CD4-positive, alpha-beta T cell treated with Interleukin-4 for 4 hours (primary cell): ENCODE measurements around the gene MZB1.

ENCODE experiments used
- DNase-seq: peaks from one replicate; pipeline ENCODE4 v3.0.0-alpha.2; 2020

MZB1 gene, protein sequence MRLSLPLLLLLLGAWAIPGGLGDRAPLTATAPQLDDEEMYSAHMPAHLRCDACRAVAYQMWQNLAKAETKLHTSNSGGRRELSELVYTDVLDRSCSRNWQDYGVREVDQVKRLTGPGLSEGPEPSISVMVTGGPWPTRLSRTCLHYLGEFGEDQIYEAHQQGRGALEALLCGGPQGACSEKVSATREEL

DNA sequence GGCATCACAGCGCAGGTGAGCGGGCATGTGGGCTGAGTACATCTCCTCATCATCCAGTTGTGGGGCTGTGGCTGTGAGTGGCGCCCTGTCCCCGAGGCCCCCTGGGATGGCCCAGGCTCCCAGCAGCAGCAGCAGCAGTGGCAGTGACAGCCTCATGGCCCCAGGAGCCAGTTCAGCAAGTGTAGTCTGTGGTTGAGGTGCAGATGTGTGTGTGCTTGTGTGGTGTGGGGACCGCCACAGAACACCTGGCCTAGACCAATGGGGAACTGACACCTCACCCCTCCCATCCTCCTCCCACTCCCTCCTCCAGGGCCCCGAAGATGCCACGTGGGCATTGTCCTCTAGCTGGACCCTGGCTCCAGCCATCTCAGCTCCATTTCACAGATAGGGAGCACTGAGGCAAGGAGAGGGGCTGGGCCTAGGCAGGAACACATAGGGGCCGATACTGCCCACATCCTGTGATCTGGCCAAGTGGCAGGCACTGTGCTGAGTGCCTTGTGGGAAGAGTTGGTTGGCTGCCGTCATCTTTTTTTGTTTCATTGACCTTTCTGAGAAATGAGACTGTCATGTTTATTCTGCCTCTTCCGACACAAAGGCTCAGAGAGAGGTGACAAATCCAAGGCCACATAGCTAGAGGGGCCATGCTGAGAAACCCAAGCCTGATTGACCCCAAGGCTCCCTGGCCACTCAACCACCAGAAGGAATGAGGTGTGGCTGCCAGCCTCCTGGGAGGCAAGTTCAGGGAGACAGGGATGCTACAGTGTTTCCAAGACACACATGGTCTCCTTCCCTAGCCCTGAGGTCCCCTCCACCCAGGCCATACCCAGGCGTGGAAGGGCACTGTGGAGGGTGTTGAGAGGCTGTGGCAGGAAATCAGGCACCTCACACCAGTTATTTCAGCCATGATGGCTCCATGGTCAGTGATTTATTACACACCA, at the start of gene MZB1:
Gene MZB1 (minus strand): TSS at position 213 of the 938 bp plus-strand sequence. CDS start 57 bp downstream, at position 156.
- peak; percentile 78 for DNase-seq

- DNase-seq, result peak; percentile 87
These were observed 49.5 kb upstream of the MZB1 start, which contains the start of gene DNAJC18 for GRCh38 chr5:139439013-139439903. TSS of gene DNAJC18 (minus strand) at chr5:139439525. CDS start at chr5:139439445, 80 bp downstream.

DNA sequence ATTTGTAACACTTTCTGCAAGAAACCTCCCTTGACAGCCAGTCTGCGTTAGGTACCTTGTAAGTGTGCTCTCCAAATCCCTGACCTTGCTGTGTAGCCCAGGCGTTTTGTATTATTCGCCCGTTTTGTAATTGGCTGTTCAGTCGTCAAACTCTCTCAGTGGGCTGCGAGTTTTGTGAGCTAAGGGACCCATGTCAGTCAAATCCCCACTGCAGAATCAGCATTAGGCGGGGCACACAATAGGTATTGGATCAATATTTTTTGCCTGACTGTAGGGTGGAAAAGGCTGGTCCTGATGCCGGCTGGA, 48.9 kb upstream of the MZB1 start:
- DNase-seq, result no peak

DNA sequence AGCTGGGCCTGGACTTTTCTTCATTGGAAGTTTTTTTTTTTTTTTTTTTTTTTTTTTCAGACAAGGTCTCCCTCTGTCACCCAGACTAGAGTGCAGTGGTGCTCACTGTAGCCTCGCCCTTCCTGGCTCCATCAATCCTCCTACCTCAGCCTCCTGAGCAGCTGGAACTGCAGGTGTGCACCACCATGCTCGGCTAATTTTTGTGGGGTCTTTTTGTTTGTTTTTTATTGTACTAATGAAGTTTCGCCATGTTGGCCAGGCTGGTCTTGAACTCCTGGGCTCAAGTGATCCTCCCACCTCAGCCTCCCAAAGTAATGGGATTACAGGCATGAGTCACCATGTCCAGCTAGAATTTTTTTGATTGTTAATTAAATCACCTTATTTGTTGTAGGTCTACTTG, 46.0 kb upstream of the MZB1 start:
- no peak for DNase-seq

- DNase-seq, result no peak
These were observed 42.0 kb upstream of the MZB1 start for GRCh38 chr5:139431706-139432105.

DNA sequence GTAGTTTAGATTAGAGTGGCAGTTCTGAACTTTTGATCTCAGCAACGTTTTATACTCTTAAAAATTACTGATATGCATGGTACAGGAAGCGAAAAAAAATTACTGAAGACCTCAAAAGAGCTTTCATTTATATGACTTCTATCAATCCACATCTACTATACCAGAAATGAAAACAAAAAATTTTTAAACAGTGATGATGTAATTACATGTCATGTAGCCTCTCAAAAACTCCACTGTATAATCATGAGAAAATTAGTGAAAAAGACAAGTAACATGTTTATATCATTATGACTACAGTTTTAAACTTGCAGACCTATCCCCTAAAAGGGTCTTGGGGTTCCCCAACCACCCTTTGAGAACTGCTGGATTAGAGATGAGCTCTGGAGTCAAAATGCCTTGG, 40.3 kb upstream of the MZB1 start:
- no peak for DNase-seq

- DNase-seq, result no peak
These were observed 36.6 kb upstream of the MZB1 start for GRCh38 chr5:139426203-139426885.

GRCh38 chr5:139425497-139425896, 35.8 kb upstream of the MZB1 start:
- DNase-seq, result no peak

- DNase-seq, result peak; percentile 86
These were observed 32.7 kb upstream of the MZB1 start for GRCh38 chr5:139422307-139422893.

GRCh38 chr5:139419226-139420192, 29.8 kb upstream of the MZB1 start:
- no peak for DNase-seq

GRCh38 chr5:139418793-139419192, 29.1 kb upstream of the MZB1 start:
- DNase-seq, result no peak

GRCh38 chr5:139417214-139417613, 27.5 kb upstream of the MZB1 start:
- DNase-seq, result no peak

DNA sequence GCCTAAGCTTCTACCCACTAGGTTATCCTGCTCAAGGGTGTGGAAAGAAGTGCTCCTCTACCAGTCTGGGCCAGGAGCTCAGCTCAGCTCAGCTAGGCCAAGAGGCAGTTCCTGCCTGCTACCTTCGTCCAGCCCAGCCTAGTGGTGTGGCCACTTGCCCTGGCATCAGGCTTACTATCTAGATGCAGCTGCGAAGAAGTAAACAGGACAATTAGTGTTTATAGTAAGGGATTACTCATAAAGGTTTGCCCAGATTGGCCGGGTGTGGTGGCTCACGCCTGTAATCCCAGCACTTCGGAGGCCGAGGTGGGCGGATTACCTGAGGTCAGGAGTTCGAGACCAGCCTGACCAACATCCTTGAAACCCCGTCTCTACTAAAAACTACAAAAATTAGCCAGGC, 26.9 kb upstream of the MZB1 start:
- DNase-seq, result no peak

DNA sequence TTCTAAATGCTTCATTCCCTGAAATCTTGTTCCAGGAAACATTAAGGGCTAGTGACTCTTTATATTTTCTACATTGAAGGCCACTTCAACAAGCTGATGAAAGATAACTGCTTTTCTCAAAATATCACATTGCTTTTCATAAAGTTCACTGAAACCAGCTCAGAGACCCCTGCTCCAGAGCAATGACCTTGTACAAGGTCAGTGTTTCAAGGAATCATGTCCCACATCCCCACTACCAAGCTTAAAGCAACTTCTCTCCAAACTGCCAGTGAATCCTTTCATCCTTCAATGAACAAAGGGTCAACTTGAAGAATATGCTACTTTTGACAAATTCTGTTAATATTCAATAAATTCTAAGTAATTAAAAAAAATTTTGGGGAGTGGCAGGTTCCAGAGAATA, 26.2 kb upstream of the MZB1 start:
- DNase-seq, result no peak

- no peak for DNase-seq
These were observed 25.6 kb upstream of the MZB1 start for GRCh38 chr5:139415221-139415861.

DNA sequence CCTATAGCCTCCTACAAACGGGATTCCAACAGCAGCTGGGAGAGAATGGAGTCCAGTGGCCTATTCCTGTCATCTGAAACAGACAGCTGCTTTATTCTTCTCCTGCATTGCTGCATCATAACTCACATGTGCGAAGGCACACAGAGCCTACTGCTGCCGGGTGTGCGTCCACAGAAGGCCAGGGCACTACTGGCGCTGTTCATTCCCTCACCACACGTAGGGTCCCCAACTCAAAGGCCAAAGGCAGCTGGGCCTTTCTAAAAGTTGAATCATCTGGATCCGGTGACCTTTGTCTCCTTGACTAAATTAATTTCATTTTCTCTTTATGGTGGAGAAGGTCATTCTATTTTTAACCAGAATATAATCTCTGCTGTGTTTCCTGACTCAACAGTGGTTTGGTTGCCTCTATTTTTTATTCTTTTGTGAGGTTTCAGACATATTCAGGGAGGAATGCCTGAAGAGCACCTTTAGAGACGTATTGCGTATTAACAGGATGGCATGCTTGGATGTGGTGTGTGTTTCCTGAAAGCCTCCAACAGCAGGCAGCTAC, 24.9 kb upstream of the MZB1 start:
- DNase-seq, result no peak

- no peak for DNase-seq
These were observed 24.2 kb upstream of the MZB1 start for GRCh38 chr5:139413963-139414362.

GRCh38 chr5:139413153-139413552, 23.4 kb upstream of the MZB1 start:
- DNase-seq, result no peak

- no peak for DNase-seq
These were observed 21.5 kb upstream of the MZB1 start for GRCh38 chr5:139410993-139411828.
